ENCODE measurements around the gene PTPRG. TPM values are rescaled to one million over a fixed set of nuclear protein-coding genes. Genes with fewer than 3 reads are reported as not detected.

PTPRG gene
- polyA plus RNA-seq, 3 donors: 5.6 to 45.7 (median 13.3) TPM

DNA sequence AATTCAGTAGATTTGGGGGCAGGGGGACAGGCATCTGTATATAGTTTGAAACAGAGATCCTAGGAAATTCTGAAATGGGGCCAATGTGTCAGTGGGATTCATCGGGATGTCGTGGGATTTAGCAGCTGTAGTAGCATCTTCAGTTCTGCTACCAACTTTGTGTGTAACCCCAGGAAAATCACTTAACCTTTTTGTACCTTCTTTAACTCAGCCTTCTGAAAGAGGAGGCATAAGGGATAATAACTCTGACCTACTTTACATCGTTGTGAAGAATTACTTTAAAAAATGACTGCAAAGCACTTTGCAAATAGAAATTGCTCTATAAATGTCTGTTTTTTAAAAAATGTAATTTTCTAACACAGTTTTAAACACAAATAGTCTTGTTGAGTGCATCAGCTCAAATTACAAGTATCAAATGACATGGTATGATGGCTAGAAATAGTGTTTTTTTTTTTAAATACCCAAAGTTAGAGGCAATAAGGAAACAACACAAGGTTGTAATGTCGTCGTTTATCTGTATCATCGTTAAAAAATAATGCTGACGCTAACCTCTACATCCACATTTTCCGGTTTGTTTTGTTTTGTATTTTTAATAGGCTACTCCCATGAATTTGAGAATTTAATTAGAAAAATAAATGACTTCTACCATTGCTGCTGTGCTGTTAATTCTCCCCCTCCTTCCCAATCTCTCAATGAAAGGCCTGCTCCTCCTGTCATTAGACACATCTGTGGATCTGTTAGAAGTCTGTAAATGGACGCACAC, 338.5 kb downstream of the PTPRG start:
- 87 to 90% (median 88%) methylated on average over 9 of the region's 9 CpGs for WGBS, 3 donors
- no peak overlapping the region for H3K27ac ChIP-seq (ENCODE audit: low read depth, low read length)

DNA sequence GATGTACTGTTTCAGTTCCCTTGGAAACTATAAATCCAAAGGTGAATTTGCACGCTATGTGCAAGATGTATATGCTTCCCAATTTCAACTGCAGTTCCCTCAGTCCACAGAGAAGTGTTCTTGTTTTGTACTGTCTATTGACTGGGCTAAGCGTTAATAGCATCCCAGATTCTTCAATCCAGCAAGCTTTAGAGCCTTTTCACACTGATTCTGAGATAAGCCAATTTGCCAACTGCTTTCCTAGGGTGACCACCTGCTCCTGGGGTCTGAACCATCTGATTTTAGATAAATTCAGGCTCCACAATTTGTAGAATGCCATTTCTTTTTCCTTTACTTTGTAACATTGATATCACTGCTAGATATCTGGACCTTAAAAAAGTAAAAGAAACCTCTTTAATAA, 340.1 kb downstream of the PTPRG start:
- WGBS, 3 donors: 89 to 96% (median 95%) methylated on average over 2 of the region's 2 CpGs
- H3K27ac ChIP-seq (ENCODE audit: low read depth, low read length): no peak overlapping the region

DNA sequence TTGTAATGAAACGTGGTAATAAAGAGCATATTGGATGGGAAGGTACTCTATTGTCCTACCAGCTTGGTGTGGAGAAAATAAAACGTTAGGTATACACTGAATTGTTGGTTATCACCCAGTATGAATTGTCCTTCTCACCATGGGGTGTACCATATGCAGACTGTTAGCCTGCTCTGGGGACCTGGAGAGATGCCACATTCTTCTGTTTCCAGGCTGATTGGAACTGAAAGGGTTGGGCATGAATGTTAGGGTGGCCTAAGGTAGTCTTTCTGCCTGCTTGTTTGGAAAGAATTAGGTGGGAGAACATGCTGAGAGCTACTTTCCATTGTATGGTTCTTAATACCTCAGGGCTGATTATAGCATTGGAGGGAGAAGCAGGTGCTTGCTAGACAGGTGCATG, 340.6 kb downstream of the PTPRG start:
- WGBS, 3 donors: 65 to 82% (median 72%) methylated on average over 2 of the region's 2 CpGs
- no peak overlapping the region for H3K27ac ChIP-seq (ENCODE audit: low read depth, low read length)

DNA sequence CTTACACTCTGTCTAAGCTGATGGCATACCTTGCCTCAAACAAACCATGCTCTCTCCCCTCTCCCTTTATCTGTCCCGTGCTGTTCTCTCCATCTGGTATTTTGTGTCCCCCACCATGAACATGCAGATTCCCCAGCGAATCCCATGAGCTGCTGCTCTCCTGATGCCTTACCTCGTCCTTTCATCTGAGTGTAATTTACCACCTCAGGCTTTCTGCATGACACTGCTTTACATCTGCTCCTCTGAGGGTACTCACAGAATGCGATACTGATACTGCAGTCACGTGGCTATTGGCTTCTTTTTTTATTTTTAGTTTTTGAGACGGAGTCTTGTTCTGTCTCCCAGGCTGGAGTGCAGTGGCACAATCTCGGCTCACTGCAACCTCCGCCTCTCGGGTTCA, 341.7 kb downstream of the PTPRG start:
- 93 to 97% (median 93%) methylated on average over 9 of the region's 9 CpGs for WGBS, 3 donors

DNA sequence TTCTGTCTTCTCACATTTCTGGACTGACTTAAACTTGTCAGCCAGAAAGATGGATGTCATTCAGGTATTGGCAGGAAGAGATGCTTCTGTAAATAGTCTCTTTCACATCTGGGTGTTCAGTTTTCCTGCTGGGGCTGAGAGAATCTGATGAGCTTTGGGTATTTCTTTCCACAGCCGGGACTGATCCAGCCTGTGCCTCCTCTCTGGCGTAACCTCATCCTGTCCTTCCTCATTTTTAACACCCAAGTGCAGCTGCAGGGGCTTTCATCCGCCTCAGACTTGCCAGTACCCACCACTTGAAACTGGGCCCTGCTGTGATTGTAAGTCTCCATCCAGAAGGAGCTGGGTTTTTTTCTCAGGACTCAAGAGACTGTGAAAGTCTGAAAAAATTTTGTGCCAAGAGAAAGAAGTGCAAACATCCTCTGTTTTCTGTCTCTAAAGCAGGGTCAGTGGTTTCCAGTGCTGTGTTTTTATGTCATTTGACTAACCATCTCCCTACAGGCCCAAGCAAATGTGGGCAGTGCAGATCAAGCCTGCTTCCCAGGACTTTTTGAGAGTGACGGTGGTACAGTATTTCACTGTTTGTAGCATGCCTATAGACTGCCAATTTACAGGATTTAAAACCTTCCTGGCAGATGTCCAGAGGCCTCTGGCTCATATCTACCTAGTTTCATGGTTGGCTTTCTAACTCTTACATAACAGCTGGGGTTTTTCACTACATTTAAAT, 342.7 kb downstream of the PTPRG start:
- WGBS, 3 donors: 15 to 46% (median 24%) methylated on average over 4 of the region's 4 CpGs
- no peak overlapping the region for H3K27ac ChIP-seq (ENCODE audit: low read depth, low read length)

More for the DNA sequence above, 341.7 kb downstream of the PTPRG start:
- H3K27ac ChIP-seq (ENCODE audit: low read depth, low read length): no peak overlapping the region

DNA sequence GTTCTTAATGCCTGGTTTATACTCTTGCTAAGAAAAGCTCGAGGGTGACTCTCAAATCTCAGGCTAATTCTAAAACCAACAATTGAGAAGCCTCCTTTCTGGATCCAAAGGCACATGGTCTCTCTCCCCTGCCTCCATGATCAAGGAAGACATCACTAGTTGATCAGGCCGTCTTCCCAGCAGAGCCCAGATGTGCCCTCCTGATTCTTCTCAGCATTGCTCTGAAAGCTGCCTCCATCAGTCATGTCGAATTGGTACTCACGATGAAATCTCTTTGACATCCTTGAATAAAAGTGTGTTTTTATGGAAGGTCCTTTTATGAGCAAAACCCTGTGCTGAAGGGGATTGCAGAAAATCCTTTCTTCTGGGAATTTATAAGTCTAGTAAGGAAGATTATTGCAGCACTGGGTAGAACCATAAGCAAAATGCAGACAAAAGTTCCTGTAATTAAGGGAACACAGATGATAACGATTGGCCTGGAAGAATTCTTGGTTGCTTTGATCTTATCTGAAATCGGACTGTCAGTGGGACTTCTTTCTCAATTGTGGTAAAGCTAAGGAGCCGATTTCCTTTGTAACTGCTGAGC, 345.9 kb downstream of the PTPRG start:
- WGBS, 3 donors: 87 to 92% (median 88%) methylated on average over 7 of the region's 7 CpGs
- H3K27ac ChIP-seq (ENCODE audit: low read depth, low read length): no peak overlapping the region

DNA sequence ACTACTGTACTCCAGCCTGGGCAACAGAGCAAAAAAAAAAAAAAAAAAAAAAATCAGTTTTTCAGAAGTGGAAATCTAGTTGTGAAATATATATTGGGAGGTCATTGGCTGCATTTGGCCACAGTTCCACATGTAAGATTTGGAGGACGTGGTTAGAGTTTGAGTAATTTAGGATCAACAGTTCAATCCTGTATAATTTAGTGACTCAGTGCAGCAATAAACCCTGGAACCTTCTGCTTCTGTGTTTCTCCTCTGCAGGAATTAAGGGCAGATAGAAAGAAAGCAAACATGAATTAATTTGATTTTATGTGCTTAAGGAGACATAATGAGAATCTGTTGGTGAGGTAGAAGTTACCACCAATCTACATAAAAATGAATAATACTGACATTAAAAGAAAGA, 347.0 kb downstream of the PTPRG start:
- H3K27ac ChIP-seq (ENCODE audit: low read depth, low read length): no peak overlapping the region
- WGBS, 3 donors: 38 to 81% (median 55%) methylated on average over 1 of the region's 1 CpG

DNA sequence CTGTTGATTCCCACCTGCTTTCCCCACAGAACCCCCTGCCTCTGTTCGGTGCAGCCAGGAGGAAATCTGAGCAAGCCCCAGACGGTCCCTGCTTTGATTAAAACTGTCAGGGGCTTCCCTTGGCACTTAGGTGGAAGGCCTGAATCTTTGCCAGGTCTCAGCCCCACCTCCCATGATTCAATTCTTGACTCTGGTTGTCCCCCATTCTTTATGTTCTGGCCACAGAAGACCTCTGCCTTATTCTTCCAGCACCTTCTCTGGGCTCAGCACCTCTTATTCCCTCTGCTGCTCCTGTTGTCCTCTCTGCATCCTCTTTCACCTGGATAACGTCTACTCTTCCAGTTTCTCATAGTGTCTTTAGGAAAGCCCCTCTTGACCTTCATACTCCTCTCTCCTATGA, 349.4 kb downstream of the PTPRG start:
- WGBS, 3 donors: 91 to 93% (median 91%) methylated on average over 3 of the region's 3 CpGs

DNA sequence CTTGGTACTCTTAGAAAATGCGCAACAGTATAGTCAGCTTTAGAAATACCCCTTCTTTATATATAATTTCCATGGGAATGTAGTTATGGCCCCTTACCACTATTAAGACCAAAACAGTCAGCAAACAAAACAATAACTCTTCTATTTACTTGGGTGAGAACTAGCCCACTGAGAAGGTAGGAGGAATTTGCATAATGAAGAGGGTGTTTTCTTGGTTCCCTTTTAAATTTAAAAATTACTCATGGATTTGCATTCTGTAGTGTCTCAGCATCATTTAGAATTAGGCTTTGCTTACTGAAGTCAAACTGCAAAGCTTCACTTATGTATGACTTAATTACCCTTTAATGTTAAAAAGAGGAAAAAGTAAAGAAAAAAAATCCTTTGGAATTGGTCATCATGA, 350.8 kb downstream of the PTPRG start:
- 91 to 98% (median 97%) methylated on average over 1 of the region's 1 CpG for WGBS, 3 donors
- no peak overlapping the region for H3K27ac ChIP-seq (ENCODE audit: low read depth, low read length)

More for the DNA sequence above, 349.4 kb downstream of the PTPRG start:
- H3K27ac ChIP-seq (ENCODE audit: low read depth, low read length): no peak overlapping the region

DNA sequence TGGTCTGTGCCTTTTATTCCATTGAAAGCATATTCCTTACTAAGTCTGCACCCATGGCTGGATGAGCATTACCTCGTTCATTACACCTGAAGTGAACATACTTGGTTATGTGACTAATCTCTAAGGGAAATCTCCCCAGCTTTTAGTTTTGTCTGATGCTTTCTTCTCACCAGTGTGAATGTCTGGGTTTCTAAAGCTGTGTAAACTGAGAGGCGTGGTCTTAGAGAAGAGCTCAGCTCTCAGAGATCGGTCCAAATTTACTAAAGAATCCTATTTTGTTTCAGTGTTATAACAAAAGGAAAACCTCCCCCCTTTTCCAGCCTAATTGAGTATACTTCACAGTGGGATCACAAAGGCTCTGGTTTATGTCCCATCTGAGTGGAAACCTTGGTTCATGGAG, 352.3 kb downstream of the PTPRG start:
- no peak overlapping the region for H3K27ac ChIP-seq (ENCODE audit: low read depth, low read length)
- WGBS, 3 donors: 79 to 88% (median 80%) methylated on average over 3 of the region's 3 CpGs

DNA sequence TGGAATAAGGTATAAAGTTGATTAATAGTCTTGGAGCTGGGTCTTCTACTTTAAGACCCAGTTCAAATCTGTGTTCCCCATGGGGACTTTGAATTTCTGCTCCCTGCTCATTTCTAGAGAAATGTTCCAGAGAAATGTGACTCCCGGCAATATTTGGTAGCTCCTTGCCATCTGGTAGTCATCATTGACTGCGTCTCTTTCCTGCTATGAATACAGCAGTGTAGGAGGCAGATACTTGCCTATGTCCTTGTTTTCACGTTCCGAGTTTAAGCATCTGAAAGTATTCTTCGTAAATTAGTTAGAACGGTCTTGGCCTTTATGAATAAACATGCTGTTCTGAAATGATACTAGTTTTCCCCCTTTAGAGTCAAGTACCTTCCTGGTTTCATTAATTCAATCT, 352.9 kb downstream of the PTPRG start:
- H3K27ac ChIP-seq (ENCODE audit: low read depth, low read length): no peak overlapping the region
- 67 to 91% (median 73%) methylated on average over 6 of the region's 6 CpGs for WGBS, 3 donors

DNA sequence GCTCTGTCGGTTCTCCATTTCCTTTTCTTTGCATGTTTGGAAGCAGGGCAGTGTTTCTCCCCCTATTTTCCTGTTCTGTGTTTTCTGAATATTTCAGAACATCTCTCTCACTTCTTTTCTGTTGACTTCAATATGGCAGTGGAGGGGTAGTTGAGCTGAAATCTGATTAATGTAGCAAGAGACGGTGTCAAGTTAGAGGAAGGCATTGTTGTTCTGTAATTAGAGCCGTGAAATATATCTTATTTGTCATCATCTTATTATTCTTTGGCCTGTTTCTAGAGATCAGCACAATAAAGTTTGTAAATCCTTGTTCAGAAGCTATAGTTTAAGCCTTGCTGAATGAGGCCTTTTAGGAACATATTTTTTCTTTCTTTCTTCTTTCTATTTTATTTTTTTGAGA, 353.9 kb downstream of the PTPRG start:
- H3K27ac ChIP-seq (ENCODE audit: low read depth, low read length): no peak overlapping the region
- WGBS, 3 donors: 80 to 87% (median 81%) methylated on average over 3 of the region's 3 CpGs

DNA sequence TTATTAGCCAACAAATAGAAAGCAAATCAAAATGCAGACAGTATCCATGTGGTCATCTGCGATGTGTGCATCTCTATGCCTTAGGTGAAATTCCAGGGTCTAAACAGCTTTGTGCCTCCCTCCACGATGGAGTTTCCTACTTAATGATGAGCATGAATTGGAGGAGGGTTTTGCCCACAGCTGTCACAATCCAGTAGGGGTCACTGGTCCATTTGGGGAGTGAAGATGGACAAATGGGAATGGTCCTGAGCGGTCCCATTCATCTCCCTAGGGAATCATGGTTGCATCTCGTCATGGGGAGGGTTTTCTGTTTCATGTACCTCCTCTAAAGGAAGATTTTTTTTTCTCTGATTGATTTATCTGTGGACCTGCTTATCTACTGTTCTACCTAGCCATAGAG, 358.0 kb downstream of the PTPRG start:
- WGBS, 3 donors: 82 to 93% (median 87%) methylated on average over 4 of the region's 4 CpGs

DNA sequence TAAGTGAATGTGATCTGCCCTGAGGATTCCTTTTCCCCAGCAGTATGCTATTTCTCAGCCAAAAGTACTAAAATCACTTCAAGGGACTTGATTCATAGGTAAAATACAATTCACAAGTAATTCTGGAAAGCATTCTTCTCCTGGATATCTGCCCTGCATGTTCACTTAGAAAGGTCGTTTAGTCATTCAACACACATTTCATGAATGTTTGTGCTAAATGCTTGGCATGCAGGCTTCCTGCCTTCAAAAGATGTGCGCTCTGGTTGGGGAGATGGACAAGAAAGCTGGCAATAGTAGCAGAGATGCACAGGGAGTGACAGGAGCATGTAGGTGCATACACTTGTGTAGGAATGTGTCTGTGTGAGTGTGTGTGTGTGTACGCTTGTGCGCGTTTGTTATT, 360.7 kb downstream of the PTPRG start:
- 70 to 82% (median 82%) methylated on average over 5 of the region's 5 CpGs for WGBS, 3 donors

More for the DNA sequence above, 358.0 kb downstream of the PTPRG start:
- H3K27ac ChIP-seq (ENCODE audit: low read depth, low read length): no peak overlapping the region

DNA sequence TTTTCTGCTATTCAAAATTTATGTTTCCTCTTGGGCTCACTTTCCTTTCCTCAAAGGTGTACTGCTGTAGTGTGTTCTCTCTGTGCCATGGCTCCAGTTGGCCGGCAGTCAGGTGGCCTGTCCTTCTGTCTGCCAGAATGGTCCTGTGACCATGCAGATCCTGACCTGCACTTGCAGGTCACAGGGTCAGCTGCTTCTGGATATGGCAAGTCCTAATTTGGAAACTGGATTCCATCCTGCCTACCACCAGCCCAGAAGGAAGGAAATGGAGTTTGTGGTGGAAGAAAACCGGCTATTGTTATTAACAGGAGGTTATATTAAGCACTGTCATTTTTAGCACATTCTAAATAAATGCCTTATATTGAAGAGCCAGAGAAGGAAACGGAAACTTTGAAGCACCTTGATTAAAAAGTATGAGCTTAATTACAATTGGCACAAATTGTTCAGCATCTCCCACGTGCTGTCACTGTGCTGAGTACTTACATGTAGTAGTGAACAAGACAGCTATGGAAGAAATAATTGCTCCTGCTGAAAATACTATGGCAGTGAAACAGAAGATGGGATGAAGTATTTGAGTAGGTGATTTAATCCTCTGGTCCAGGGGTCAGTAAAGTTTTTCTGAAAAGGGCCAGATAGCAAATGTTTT, 362.8 kb downstream of the PTPRG start:
- 41 to 75% (median 49%) methylated on average over 4 of the region's 4 CpGs for WGBS, 3 donors
- H3K27ac ChIP-seq (ENCODE audit: low read depth, low read length): no peak overlapping the region

More for the DNA sequence above, 360.7 kb downstream of the PTPRG start:
- H3K27ac ChIP-seq (ENCODE audit: low read depth, low read length): no peak overlapping the region

DNA sequence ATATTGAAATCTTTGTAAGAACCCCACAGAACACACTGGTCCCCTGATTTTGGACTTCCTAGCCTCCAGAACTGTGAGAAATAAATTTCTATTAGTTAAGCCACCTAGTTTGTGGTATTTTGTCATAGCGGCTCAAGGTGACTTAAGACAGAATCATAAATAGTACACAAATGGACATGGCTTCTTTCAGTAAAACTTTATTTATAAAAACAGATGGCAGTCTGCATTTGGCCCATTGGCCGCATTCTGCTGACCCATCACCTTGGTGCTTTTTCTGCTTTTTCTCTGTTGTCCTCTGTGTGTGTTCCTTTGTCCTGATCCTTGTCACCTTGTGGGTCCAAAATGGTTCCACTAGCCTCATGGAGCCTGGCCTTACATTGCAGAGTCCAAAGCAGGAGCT, 363.6 kb downstream of the PTPRG start:
- WGBS, 3 donors: 89 to 98% (median 92%) methylated on average over 2 of the region's 2 CpGs
- no peak overlapping the region for H3K27ac ChIP-seq (ENCODE audit: low read depth, low read length)

DNA sequence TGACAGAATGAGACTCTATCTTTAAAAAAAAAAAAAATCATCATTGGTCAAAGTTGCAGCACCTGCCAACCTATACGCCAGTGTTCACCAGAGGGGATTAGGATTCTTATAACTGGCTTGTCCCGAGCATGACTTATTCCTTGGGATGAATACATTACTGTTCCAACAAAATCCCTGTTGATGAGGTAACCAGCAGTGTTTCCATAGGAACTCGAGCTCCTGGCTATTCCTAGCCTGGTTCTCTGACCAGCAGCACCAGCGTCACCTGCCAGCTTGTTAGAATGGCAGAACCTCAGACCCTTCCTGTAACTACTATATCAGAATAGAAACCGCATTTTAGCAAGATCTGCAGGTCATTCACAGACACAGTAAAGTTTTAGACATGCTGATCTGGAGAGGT, 364.4 kb downstream of the PTPRG start:
- H3K27ac ChIP-seq (ENCODE audit: low read depth, low read length): no peak overlapping the region

DNA sequence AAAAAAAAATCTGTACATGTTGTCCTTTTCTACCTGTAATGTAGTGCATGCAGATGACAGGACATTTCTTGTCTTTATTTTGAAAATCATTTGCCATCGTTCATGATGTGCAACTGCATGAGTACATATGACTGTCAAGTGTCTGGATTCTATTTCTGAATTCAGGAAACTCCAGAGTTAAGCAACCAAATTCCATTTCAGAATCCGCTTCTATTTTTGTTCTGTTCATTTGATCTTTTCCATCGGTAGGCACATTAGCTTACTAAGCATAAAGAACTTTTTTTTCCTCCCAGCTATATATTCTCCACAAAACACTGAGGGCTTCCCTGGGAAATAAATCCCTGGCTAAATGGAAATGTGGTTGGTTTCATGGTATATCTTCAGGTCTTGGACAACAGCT, 365.6 kb downstream of the PTPRG start:
- no peak overlapping the region for H3K27ac ChIP-seq (ENCODE audit: low read depth, low read length)
- 40 to 77% (median 50%) methylated on average over 3 of the region's 3 CpGs for WGBS, 3 donors

More for the DNA sequence above, 364.4 kb downstream of the PTPRG start:
- 79 to 92% (median 81%) methylated on average over 5 of the region's 5 CpGs for WGBS, 3 donors

DNA sequence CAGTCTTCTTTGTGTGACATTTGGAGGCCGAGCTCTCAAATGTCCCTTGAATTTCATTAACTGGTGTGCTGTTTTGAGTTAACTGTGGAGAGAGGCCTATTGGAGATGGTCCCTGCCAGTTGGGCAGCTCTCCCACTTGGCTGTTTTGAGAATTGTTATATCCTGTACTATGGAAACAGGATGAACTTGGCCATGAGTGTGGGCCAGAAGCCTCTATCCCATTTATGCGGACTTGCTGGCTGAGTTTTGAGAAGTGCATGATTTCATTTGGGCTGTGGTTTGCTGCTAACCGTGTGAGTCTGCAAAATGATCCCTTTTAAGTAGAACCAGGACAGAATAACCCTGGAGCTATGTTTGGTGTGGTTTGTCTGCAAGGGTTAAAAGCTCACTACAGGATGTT, 366.0 kb downstream of the PTPRG start:
- WGBS, 3 donors: 41 to 79% (median 46%) methylated on average over 3 of the region's 3 CpGs

More for the DNA sequence above, 366.0 kb downstream of the PTPRG start:
- no peak overlapping the region for H3K27ac ChIP-seq (ENCODE audit: low read depth, low read length)
